Neural progenitor cell (in vitro differentiated cells): Measurements from ENCODE around the gene XKR8.

Experiments
- CTCF ChIP-seq: fragments of 200-600 bp; sonication (generic); IDR thresholded peaks from 2 replicates; pipeline ENCODE4 v1.5.1; 2017; ENCODE audit warnings: antibody characterized with exemption, mild to moderate bottlenecking
- EZH2 ChIP-seq: fragments of 200-600 bp; sonication (generic); IDR thresholded peaks from 2 replicates; pipeline ENCODE4 v1.6.1; 2017; ENCODE audit warnings: antibody characterized with exemption, mild to moderate bottlenecking, moderate library complexity
- EZH2phosphoT487 ChIP-seq: fragments of 200-600 bp; sonication (generic); IDR thresholded peaks from 2 replicates; pipeline ENCODE4 v1.6.1; 2017; ENCODE audit warnings: antibody characterized with exemption

GRCh38 chr1:27912429-27912828 lies 47.3 kb upstream of the XKR8 start:
- no peak for TF ChIP-seq EZH2
- TF ChIP-seq CTCF: no peak
- TF ChIP-seq EZH2phosphoT487: no peak
